ENCODE results near the gene CTAGE15.
"Not testable (repeated sequence)": the region's sequence is repeated elsewhere in the genome, so short reads cannot be mapped to it uniquely, and the experiment has no call there.

The CTAGE15 gene

GRCh38 chr7:143622130-143622529 lies 50.5 kb downstream of the CTAGE15 start:
- not testable (repeated sequence) for DNase-seq (ENCODE audit: low read depth)
